OCI-LY1 (cell line): ENCODE data around the gene STEAP4.

Source experiments
- H2AFZ ChIP-seq: fragments of 200-600 bp; sonication (generic), shearing (Covaris generic); 2 replicates; pipeline ENCODE4 v1.6.0; 2014; ENCODE audit warnings: antibody characterized with exemption, mild to moderate bottlenecking, low read length
- H3F3A ChIP-seq: fragments of 200-600 bp; sonication (generic), shearing (Covaris generic); 2 replicates; pipeline ENCODE4 v1.6.0; 2014; ENCODE audit warnings: mild to moderate bottlenecking, antibody characterized with exemption, low read length, moderate library complexity; ENCODE audit not compliant: insufficient read depth
- H3K27ac ChIP-seq: fragments of 200-600 bp; sonication (generic); 2 replicates; pipeline ENCODE4 v1.5.1; 2014; ENCODE audit warnings: low read length, mixed run types, mild to moderate bottlenecking, low read depth; ENCODE audit not compliant: poor library complexity, severe bottlenecking
- H3K27me3 ChIP-seq: fragments of 200-600 bp; sonication (generic); 2 replicates; pipeline ENCODE4 v1.6.0; 2014; ENCODE audit warnings: antibody characterized with exemption, mild to moderate bottlenecking, low read length, moderate library complexity; ENCODE audit not compliant: insufficient read depth
- H3K36me3 ChIP-seq: fragments of 200-600 bp; sonication (generic); 2 replicates; pipeline ENCODE4 v1.6.1; 2014; ENCODE audit warnings: mild to moderate bottlenecking, antibody characterized with exemption, low read length, moderate library complexity, mixed read lengths; ENCODE audit not compliant: insufficient read depth
- H3K4me1 ChIP-seq: fragments of 200-600 bp; sonication (generic); 2 replicates; pipeline ENCODE4 v1.5.1; 2014; ENCODE audit warnings: mild to moderate bottlenecking, low read length, moderate library complexity; ENCODE audit not compliant: insufficient read depth, severe bottlenecking
- H3K4me2 ChIP-seq: fragments of 200-600 bp; sonication (generic), shearing (Covaris generic); 2 replicates; pipeline ENCODE4 v1.6.1; 2014; ENCODE audit warnings: low read length
- H3K4me3 ChIP-seq: fragments of 200-600 bp; sonication (generic); 2 replicates; pipeline ENCODE4 v1.5.1; 2014; ENCODE audit warnings: low read length, low read depth, mild to moderate bottlenecking, mixed read lengths; ENCODE audit not compliant: poor library complexity, severe bottlenecking
- H3K79me2 ChIP-seq: fragments of 200-600 bp; shearing (Covaris generic); 2 replicates; pipeline ENCODE4 v1.6.1; 2016; ENCODE audit warnings: mixed run types, low read length, mixed read lengths; ENCODE audit not compliant: insufficient read depth
- H3K9ac ChIP-seq: fragments of 200-600 bp; sonication (generic), shearing (Covaris generic); 2 replicates; pipeline ENCODE4 v1.6.1; 2014; ENCODE audit warnings: mild to moderate bottlenecking, low read length, mixed read lengths
- H3K9me2 ChIP-seq: fragments of 200-600 bp; sonication (generic), shearing (Covaris generic); 2 replicates; pipeline ENCODE4 v1.6.1; 2014; ENCODE audit warnings: low read depth, mild to moderate bottlenecking, low read length, mixed read lengths
- H3K9me3 ChIP-seq: fragments of 200-600 bp; shearing (Covaris generic); 2 replicates; pipeline ENCODE4 v1.6.1; 2014; ENCODE audit warnings: low read length, mixed read lengths
- H4K20me1 ChIP-seq: fragments of 200-600 bp; sonication (generic), shearing (Covaris generic); 2 replicates; pipeline ENCODE4 v1.6.0; 2016; ENCODE audit warnings: mild to moderate bottlenecking, low read length; ENCODE audit not compliant: insufficient read depth
- EZH2 ChIP-seq: fragments of 200-600 bp; sonication (generic), shearing (Covaris generic); IDR thresholded peaks from 2 replicates; pipeline ENCODE4 v1.8.0; 2017; ENCODE audit warnings: borderline replicate concordance, mixed run types, mild to moderate bottlenecking, antibody characterized with exemption, low read length, moderate library complexity, mixed read lengths
- TF ChIP-seq, protein P1 (sequence below): fragments of 200-600 bp; sonication (generic), shearing (Covaris generic); IDR thresholded peaks from 2 replicates; pipeline ENCODE4 v1.5.1; 2017; ENCODE audit warnings: mild to moderate bottlenecking, antibody characterized with exemption, low read length, moderate library complexity, mixed read lengths

Gene STEAP4

DNA sequence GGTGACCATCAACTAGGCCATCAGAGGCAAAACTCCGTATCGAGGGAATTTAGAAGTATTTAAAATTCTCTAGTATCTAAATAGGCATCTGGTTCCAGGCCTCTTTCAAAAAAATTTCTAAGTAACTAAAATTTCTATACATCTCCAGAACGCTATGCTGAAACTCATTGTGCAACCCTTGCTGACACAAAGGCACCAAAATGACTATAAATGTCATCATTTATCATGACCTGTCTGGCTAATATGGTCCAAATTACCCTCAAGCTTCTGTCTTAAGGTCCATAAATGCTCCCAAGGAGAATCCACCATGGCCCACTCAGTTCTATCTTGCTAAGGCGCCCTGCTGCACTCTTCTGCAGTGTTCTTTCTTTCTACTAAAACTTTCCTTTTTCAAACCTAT lies 16.2 kb downstream of the STEAP4 start:
- Histone ChIP-seq H3K9me3 (no peaks in the 10 kb centered on the region), H3K27ac (no peak overlapping the region)
- TF ChIP-seq EZH2, result no peak
- TF ChIP-seq, protein P1, sequence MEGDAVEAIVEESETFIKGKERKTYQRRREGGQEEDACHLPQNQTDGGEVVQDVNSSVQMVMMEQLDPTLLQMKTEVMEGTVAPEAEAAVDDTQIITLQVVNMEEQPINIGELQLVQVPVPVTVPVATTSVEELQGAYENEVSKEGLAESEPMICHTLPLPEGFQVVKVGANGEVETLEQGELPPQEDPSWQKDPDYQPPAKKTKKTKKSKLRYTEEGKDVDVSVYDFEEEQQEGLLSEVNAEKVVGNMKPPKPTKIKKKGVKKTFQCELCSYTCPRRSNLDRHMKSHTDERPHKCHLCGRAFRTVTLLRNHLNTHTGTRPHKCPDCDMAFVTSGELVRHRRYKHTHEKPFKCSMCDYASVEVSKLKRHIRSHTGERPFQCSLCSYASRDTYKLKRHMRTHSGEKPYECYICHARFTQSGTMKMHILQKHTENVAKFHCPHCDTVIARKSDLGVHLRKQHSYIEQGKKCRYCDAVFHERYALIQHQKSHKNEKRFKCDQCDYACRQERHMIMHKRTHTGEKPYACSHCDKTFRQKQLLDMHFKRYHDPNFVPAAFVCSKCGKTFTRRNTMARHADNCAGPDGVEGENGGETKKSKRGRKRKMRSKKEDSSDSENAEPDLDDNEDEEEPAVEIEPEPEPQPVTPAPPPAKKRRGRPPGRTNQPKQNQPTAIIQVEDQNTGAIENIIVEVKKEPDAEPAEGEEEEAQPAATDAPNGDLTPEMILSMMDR, result no peak

DNA sequence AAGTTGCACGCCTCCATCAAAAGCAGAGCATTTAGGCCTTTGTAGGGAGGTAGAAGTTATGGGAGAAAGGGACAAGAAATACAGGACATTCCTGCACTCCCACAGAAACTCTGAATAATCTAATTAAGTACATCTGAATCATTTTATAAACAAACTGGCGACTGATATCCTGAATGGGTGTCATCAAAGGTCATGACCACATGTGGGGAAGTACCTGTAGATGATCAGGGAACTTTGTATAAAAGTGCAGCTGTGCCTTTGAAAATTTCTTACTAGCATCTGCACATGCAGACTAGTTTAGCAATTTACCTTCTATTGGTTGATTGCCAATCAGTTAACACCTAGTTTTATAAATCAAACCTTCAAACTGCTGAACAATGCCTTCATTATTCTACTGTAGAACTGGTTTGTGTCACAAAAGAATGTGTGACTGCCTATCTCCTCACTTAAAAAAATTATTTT lies 17.1 kb downstream of the STEAP4 start:
- H3K4me1 ChIP-seq, result no peaks in the 10 kb centered on the region
- H2AFZ ChIP-seq, result no peak overlapping the region
- H3K4me3 ChIP-seq, result no peak overlapping the region
- no peaks in the 10 kb centered on the region for H3K9me2 ChIP-seq
- no peak overlapping the region for H3K4me2 ChIP-seq
- no peak overlapping the region for H3K27ac ChIP-seq
- TF ChIP-seq, protein P1, result no peak
- no peak for TF ChIP-seq EZH2
- H3K79me2 ChIP-seq, result no peaks in the 10 kb centered on the region
- H3F3A ChIP-seq, result no peaks in the 10 kb centered on the region
- no peaks in the 10 kb centered on the region for H3K9me3 ChIP-seq
- no peaks in the 10 kb centered on the region for H3K27me3 ChIP-seq
- no peak overlapping the region for H3K9ac ChIP-seq
- no peaks in the 10 kb centered on the region for H3K36me3 ChIP-seq
- H4K20me1 ChIP-seq, result no peaks in the 10 kb centered on the region

More for the DNA sequence above, 16.2 kb downstream of the STEAP4 start:
- no peaks in the 10 kb centered on the region for H3K79me2 ChIP-seq
- no peaks in the 10 kb centered on the region for H3K36me3 ChIP-seq
- no peaks in the 10 kb centered on the region for H3K27me3 ChIP-seq
- no peak overlapping the region for H2AFZ ChIP-seq
- no peaks in the 10 kb centered on the region for H4K20me1 ChIP-seq
- no peak overlapping the region for H3K4me3 ChIP-seq
- no peak overlapping the region for H3K4me2 ChIP-seq
- no peaks in the 10 kb centered on the region for H3F3A ChIP-seq
- H3K9me2 ChIP-seq, result no peaks in the 10 kb centered on the region
- H3K9ac ChIP-seq, result no peak overlapping the region
- no peaks in the 10 kb centered on the region for H3K4me1 ChIP-seq

DNA sequence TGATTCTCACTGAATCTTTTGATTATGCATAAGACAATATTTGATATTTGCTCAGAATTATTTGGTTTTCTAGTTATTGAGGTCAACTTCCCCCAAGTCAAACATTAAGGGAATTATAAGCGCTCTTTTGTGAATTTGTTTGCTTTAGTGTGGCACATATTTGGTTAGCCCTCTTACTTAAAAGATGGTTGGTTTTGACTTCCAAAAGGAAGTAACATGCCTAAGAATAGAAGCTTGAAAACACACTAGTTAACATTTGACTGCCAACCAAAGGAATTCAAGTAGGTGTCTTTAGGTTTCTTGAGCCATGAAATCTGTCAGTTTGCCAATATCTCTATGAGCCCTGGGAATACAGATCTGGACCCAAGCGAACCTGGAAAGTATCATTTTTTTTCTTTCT lies 24.9 kb downstream of the STEAP4 start:
- Histone ChIP-seq H3K9me2 (no peaks in the 10 kb centered on the region), H3K9ac (no peak overlapping the region), H3K4me3 (no peak overlapping the region), H3K4me2 (no peak overlapping the region), H3K27me3 (no peaks in the 10 kb centered on the region), H3K4me1 (no peaks in the 10 kb centered on the region), H3K27ac (no peak overlapping the region), H3K9me3 (no peaks in the 10 kb centered on the region), H3K79me2 (no peaks in the 10 kb centered on the region), H4K20me1 (no peaks in the 10 kb centered on the region), H2AFZ (no peak overlapping the region), H3K36me3 (no peaks in the 10 kb centered on the region), H3F3A (no peaks in the 10 kb centered on the region)
- TF ChIP-seq, protein P1, result no peak
- TF ChIP-seq EZH2, result no peak
